RPMI7951 (cell line): ENCODE measurements around the gene WDFY4. TPM values are rescaled to one million over a fixed set of nuclear protein-coding genes. Genes with fewer than 3 reads are reported as not detected.

Experiments
- DNase-seq: peaks from one replicate; pipeline ENCODE4 v3.0.0-alpha.2; 2012; ENCODE audit warnings: low read depth
- total RNA-seq: library from RNA; depleted of rRNA; stranded (reverse); fragments of >200 nt; shearing (Covaris generic); gene quantifications from 2 replicates; pipeline ENCODE4 v1.2.3, GENCODE V29; 2014

The WDFY4 gene
- total RNA-seq, 1 experiment from 2014 or later: not detected

DNA sequence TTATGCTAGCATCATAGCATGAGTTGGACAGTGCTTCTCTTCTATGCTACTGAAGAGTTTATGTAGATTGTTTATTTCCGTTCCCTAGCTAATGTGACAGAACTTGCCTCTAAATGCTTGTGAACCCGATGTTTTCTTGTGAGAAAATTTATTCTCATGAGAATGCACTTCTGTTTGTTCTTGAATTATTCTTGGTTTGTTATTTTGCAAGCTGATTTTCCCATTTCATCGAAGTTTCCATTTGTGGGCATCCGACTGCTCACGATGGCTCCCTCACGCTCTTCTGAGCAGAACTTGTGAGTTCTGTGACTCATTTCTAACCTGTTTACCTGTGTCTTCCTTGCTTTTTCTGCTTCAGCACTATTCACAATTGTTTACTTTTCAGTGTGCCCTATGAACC is 59.9 kb downstream of the WDFY4 start:
- no peak for DNase-seq

- DNase-seq: no peak
These were observed 61.1 kb downstream of the WDFY4 start for GRCh38 chr10:48745662-48746245.

GRCh38 chr10:48748573-48748972 is 63.9 kb downstream of the WDFY4 start:
- DNase-seq: no peak

- DNase-seq: no peak
These were observed 64.6 kb downstream of the WDFY4 start for GRCh38 chr10:48749254-48749787.

DNA sequence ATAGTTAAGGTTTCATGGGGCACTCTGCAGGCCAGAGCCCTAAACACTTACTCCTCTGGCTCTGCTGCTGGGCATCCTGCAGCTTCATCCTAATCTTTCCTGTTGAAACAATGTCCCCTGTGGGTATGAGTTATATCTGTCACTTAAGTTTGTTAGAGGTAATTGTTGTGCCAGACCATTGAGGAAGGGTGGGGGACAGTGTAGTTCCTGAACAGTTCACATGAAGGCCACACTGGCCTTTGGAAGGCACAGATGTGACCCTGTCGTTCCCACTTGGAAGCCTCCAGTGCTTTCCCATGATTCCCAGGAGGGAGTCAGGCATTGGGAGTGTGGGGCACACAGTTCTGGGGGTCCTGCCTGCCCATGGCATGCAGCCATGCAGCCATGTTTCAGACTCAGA is 65.3 kb downstream of the WDFY4 start:
- no peak for DNase-seq

GRCh38 chr10:48750991-48751390 is 66.3 kb downstream of the WDFY4 start:
- no peak for DNase-seq

- DNase-seq: no peak
These were observed 67.1 kb downstream of the WDFY4 start for GRCh38 chr10:48751730-48752129.

GRCh38 chr10:48758411-48758810 is 73.7 kb downstream of the WDFY4 start:
- DNase-seq: no peak

- no peak for DNase-seq
These were observed 74.6 kb downstream of the WDFY4 start for GRCh38 chr10:48759113-48759901.

- no peak for DNase-seq
These were observed 76.3 kb downstream of the WDFY4 start for GRCh38 chr10:48760983-48761382.

DNA sequence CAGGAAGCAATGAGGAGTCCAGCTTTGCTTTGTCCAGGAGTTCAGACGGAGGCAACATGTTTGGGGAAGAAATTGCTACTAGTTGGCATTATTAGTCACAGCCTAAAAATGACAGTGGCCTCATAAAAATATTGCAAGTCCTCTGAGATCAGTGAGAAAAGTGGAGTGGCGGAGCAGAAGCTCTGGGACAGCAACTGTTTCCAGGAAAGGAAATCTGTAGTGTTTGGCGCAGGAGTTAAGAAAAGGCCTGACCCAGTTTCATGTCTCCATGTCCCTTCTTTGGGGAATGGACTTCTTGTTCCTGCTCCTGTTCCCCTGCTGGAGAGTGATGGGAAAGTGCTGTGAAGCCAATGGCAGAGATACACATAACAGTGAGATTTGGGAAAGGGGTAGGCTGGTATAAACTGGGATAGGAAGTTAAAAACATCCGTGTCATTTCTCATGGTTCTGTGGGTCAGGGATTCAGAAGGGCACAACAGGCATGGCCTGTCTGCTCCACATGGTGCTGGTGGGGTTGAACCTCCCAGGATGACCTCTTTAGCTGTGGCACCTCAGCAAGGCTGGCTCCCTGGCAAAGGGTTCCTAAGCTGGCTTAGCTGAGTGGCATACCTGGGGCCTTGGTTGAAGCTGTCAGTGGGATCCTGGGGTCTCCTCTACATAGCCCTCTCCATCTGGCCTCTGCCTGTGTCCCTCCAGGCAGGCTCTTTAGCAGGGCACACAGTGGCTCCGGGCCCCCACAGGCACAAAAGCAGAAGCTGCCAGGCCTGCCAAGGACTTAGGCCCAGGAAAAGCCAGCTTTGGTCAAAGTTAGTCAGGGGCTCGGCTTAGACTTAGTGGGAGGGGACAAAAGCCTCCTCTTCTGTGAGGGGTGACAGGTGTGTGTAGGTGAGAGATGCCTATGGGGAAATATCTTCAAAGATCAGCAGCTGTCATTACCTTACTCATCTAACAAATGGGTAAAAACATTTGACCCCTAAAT is 77.7 kb downstream of the WDFY4 start:
- no peak for DNase-seq

DNA sequence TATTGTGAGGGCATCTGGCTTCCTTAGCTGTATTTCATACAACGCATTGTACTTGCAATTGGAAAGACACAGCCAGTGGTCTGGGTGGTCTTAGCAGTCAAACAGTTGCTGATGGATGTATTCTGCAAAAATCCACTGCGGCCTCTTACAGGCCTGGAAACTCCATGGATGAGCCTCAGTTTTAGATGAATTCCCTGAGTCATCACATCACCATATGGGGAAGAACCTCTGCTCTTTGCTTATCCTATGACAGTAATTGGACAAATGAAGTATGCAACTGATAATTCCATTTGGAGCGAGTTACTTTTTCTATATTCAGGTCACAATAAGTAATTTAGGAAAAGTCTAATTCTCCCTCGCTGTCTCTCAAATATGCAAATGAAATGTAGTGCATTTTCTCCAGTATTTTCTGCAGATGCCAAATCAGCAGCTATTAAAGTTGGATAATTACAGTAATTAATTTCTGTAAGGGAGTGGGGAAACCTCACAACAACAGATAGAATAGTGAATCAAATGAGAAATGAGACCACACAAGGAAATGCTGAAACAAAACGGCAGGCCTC is 78.8 kb downstream of the WDFY4 start:
- no peak for DNase-seq

DNA sequence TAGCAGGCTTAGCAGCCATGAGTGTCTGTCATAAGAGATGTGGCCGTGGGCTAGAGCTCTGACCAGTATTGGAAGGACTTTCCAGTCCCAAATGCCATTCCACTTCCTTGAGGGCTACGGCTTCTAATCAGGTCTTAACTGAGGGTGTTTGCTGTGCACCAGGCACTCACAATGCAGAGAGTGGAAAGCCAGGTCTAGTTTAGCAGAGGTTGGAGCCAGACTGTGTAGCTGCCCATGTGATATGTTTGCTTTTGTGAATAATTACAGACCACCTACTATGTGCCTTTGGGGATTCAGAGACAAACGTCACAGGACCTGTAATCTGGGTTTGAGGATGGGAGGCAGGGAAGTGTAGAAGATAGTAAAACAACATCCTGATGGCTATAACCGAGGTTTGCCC is 79.8 kb downstream of the WDFY4 start:
- no peak for DNase-seq

- no peak for DNase-seq
These were observed 80.4 kb downstream of the WDFY4 start for GRCh38 chr10:48765039-48765438.

DNA sequence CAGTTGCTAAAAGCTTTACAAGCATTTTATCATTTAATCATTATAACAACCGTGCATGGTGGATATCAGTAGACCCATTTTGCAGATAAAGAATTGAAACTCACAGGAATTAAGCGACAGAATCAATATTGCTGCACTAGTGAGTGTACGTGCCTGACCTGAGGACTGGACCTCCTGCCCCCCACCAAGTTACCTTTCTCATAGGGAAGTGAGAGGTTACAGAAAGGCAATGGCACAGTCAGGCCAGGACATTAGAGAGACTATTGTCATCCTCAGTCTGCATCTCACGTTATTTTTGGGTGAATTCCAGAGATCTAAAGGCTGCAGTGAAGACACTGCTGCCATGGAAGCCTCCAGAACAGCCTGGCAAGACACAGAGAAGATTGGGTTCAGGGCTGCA is 80.9 kb downstream of the WDFY4 start:
- DNase-seq: no peak

- DNase-seq: no peak
These were observed 82.9 kb downstream of the WDFY4 start for GRCh38 chr10:48767373-48768143.

- DNase-seq: no peak
These were observed 83.6 kb downstream of the WDFY4 start for GRCh38 chr10:48768144-48768766.

DNA sequence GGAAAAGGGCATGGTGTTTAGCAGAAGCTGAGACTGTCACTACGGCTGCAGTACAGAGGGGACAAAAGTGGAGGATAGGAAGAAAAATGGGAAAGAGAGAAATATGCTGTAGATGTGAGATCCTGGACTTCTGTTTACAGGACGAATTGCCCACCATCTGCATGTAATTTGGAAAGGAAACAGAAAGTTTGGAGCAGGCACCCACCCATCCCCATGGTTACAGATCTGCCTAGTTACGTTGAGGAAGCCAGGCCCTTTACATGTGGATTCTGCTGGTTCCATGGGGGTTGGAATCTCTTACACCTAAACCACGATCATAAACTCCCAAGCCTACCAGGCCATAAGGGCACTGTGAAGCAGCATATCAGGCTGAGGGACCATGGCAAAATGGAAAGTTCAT is 84.3 kb downstream of the WDFY4 start:
- DNase-seq: no peak

GRCh38 chr10:48769706-48770435 is 85.2 kb downstream of the WDFY4 start:
- no peak for DNase-seq

DNA sequence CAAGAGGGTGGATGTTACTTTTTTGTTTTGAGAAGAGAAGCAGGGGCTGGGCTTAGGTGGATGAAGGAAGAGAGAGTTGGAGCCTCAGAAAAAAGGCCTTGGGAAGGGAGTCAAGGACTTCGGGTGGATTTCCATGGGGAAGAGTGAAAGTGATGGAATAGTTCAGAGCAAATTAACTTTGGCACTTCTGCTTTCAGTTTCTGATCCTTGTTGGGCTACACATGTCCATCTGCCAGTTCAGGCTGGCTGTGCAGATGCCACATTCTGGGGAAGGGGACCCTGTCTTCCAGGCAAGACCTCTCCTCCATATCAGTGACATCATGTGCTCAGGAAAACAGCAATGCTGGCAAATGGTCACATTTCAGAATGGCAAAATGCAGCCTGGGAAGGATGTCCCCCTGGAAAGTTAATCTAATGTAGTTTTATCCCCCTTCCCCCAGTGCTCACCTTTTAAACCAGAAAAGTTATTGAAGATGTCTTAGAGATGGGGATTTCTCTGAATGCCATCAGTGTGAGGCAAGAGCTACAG is 86.0 kb downstream of the WDFY4 start:
- no peak for DNase-seq
